Activated CD4-positive, CD25-positive, alpha-beta regulatory T cell (primary cell): Measurements from ENCODE around the gene POLR2C.
"Not testable (repeated sequence)": the region's sequence is repeated elsewhere in the genome, so short reads cannot be mapped to it uniquely, and the experiment has no call there.

Experiments
- DNase-seq, 4 experiments: peaks; one replicate each; lab custom pipeline; 2025; lab: John Stamatoyannopoulos, UW

POLR2C gene

GRCh38 chr16:57479976-57480753 is 17.7 kb downstream of the POLR2C start:
- DNase-seq, result no peak

- no peak for DNase-seq
These were observed 18.3 kb downstream of the POLR2C start for GRCh38 chr16:57480754-57481230.

DNA sequence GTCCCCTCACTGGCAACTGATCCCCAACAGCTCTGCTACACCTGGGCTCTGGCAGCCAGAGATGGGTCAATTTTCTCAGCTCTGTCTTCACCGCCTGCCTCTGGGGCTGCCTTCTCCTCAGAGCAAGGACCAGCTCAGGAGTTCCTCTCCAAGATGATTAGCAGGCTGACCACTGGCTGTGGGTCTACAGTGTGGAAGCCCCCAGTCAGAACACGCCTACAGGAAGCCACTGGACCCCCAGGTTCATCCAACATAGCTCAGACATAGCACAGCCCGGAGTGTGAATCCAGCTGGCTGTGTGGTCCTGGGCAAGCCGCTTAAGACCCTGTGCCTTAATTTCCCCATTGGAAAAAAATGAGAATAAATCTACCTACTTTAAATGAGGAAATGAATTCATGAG is 18.9 kb downstream of the POLR2C start:
- no peak for DNase-seq

- no peak for DNase-seq
These were observed 20.5 kb downstream of the POLR2C start for GRCh38 chr16:57482845-57483545.

DNA sequence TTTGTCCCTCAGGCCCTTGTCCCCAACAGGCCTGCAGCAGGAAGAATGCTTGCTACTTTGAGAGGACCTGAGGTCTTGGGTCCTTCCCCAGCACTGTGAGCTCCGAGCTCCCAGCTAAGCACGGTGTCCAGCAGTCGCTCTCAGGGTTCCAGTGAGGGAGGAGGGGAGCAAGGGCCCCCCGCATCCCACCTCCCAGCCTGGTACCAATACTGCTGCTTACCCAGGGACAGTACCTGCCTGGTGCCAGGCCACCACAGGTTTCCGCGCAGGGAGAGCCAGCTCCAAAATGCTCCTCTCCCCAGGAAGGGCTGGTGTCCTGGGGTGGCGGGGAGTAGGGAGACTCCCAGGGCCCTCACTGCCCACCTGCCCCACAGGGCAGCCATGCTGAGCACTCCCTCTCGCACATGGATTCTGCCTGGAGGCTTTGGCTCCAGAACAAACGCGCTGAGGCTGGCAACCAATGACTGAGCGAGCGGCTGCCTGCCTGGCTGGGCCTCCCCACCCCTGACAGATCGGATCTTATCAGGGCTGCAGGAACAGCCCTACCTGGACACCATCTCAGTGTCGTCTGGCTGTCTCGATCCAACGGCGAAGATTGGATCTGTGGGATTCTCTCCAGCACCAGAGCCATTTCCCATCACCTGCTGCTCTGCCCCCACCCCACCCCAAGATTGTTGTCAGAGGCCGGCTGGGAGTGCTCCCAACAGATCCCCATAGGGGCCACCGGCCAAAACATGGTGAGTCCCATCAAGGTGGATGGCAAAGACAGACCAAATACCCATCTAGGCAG is 21.4 kb downstream of the POLR2C start:
- DNase-seq, result no peak

DNA sequence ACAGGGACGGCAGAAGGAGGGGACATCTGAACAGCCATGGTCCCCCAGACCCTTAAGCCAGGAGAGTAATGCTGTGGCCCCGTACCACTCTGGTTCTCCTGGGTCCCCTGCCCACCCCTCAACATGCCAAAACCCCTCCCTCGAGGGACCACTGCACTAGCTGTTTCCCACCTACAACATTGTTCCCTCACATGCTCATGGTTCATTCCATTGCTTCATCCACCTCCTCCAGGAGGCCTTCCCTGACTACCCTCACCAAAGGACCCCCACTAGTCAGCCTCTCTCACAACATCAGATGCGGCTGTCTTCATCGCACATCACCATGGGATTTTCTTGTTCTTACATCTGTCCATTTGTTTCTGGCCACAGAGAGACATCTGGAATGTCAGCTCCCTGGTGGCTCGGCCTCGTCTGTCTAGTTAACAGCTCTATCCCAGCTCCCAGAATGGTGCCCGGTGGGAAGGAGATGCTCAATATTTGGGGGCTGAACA is 22.1 kb downstream of the POLR2C start:
- no peak for DNase-seq

DNA sequence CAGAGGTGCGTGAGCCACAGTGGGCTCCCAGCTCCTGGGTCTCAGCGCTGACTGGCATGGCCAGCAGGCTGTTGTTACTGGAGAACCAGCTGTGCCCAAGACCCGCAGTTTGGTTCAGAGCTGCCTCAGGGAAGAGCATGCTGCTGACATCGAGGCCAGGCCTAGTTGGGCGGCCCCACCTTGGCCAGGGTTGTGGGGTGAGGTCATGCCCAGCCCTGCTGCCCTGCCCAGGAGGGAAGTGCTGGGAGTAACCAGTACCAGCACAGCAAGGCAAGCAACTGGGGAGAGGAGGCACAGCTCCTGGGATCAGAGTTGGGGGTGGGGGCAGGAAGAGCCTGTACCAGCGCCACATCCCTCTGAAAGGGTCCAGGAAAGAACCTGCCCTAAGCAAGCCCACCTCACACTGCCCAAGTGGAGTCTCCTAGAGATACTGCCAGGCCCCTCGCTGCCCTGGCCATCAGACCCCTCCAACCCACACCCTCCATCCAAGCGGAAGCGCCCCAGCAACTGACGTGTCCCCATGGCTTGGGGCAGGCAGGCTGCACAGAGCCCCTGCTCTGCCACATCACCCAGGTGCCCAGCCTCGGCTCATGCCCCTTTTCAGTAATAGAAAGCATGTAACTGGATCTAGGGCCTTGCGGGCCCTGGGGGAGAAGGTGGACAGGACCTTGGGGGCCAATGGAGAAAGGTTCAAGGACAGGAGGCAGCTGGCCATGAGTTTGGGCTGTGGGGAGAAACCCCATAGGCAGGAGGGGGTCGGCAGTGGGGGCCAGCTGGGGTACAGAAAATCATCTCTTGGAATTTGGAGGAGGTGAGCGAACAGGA is 22.8 kb downstream of the POLR2C start:
- no peak for DNase-seq

DNA sequence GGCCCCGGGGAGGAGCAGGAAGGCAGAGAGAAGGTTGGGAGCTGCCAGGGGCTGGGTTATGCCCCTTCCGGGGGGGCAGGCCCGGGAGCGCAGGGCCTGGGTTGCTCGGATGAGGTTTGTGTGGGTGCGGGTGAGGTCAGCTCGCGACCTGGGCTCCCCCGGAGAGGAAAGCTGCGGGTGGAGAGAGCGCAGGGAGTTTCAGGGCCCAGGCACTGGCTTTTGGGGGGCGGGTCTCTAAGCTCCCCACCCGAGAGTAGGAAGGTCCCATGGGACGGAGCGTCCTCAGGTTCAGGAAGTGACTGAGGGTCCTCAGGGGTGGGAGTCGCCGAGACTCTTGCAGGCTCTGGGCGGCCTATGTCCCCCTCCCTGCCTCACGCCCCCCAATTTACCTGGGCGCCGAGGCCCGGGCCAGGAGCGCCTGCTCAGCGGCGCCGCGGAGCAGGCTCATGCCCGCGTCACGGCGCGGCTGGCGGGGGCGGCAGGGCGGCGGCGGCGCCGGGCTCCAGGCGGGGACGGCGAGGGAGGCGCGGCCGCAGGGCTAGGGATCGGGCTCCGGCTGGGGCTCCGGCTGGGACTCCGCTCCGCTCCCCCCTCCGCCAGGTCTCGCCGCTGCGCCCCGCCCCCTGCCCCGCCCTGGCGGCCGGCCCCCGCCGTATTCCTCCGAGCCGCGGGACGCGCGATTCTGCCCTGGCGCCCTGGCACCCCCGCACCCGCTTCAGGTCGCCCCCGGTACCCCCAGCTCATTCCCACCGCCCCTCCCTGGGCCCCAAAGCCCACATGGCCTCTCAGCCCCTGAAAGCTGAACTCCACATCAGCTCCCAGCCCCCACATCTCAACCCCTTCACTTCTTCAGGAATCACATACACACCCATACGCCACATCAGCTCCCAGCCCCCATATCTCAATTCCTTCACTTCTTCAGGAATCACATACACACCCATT is 23.7 kb downstream of the POLR2C start, which contains the start of gene DOK4:
Gene DOK4, minus strand, starts transcription at position 578 of the 942 bp plus-strand sequence. CDS start 6,986 bp downstream, outside the sequence.
- DNase-seq, result peak; percentile 60 to 65 (median 62)

GRCh38 chr16:57486858-57487834 is 24.7 kb downstream of the POLR2C start:
- no peak for DNase-seq

- no peak for DNase-seq
These were observed 26.8 kb downstream of the POLR2C start for GRCh38 chr16:57489229-57489628.

DNA sequence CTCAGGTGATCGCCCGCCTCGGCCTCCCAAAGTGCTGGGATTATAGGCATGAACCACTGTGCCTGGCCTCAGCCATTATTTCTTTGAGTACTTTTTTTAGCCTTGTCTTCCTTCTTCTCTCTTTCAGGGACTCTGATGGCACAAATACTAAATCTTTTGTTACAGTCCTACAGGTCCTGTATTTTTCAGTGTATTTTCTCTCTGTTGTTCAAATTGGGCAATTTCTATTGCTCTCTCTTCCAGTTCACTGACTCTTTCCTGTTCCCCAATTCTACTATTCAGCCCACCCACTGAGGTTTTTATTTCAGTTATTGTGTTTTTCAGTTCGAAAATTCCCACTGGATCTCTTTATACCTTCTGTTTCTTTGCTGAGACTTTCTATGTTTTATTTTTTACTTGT is 31.3 kb downstream of the POLR2C start:
- no peak for DNase-seq

DNA sequence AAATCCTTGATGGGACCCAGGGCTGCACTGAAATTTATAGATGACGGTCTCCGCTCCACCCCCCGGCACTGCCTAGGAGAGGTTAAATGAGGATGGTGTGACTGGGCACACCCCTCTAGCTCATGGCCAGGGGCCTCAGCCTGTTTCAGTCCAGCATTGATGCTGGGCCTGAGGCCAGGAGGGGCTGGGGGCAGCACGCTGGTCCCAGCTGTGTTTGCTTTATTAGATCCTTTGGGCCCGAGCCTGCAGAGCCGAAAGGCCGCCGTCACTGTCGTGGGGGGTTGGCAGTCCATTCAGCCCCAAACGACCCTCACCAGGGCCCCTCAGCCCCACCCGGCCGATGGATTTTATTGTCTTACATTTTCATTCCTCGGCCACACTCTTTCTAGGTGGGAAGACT is 34.6 kb downstream of the POLR2C start:
- no peak for DNase-seq

GRCh38 chr16:57498031-57498430 is 35.6 kb downstream of the POLR2C start:
- DNase-seq, result no peak

DNA sequence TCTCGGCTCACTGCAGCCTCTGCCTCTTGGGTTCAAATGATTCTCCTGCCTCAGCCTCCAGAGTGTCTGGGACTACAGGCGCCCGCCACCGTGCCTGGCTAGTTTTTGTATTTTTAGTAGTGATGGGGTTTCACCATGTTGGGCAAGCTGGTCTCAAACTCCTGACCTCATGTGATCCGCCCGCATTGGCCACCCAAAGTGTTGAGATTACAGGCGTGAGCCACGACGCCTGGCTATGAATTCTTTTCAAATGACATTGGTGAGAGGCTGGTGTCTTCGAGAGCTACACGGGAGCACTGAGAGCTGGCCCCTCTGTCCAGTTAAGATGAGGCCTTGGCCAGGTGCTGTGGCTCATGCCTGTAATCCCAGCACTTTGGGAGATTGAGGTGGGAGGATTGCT is 37.5 kb downstream of the POLR2C start:
- not testable (repeated sequence) for DNase-seq

DNA sequence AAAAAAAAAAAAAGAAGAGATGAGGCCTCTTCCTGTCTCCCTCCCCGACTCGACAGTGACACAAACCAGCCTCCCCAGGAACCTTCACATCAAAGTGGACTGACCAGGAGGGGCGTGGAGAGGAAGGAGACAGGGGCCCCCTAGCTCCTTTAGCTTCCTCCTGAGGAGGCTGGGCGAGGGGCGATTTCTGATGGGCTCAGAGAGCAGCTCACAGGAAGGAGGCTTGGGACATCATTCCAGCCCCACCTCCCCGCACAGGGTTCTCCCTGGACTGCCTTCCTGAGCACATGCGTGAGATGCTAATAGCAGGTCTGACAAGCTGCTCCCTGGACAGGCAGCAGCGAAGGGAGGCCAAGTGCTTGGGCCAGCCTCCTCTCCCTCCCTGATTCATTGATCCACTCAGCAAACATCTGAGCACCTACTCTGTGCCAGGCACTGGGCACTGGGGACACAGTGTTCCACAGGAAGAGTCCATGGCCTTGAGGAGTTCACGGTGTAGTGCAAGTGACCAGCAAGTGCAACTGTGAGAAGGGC is 38.2 kb downstream of the POLR2C start:
- no peak for DNase-seq

DNA sequence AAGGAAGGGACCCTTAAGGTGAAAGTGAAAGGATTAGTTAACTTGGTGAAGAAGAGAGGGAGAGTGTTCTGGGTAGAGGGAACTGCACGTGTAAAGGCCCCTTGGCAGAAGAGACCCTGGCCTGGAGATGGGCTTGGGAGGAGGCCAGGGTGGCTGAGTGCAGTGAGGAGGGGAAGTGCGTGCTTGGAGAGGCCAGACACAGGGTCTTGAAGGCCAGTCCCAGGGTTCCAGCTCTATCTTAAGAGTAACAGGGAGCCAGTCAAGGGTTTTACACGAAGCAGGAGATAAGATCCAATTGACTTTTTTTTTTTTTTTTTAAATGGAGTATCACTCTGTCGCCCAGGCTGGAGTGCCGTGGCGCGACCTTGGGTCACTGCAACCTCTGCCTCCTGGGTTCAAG is 39.0 kb downstream of the POLR2C start:
- DNase-seq, result no peak

GRCh38 chr16:57502048-57502775 is 39.7 kb downstream of the POLR2C start:
- DNase-seq, result no peak

GRCh38 chr16:57503366-57503765 is 40.9 kb downstream of the POLR2C start:
- DNase-seq, result no peak
